ENCODE results near the gene ZRANB2. TPM values are rescaled to one million over a fixed set of nuclear protein-coding genes. Genes with fewer than 3 reads are reported as not detected.

ZRANB2 gene
- total and polyA plus RNA-seq, 9 of the 15 experiments (the other 6 are each of a cell fraction or from before 2014, with no cell fraction given), result 80.8 to 264 (median 157) TPM

DNA sequence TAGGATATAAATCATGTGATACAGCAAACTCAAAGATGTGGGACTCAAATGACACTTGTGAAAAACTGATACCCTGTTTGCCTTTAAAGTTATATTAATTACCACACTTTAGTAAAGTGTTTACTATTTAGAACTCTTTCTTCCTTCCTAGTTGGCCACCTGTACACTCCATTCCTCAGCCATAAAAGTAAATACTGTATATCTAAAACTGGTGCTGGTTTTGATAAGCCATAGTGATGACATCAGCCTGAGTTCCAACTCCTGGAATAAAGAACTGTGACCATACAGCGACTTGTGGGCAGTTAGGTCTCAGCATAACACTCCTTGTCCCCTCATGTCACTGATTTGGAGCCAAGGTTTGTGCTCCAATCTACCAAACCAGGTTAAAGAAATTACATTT lies 36.0 kb downstream of the ZRANB2 start (continued):
- TF ChIP-seq POLR2AphosphoS5 (IDR thresholded peaks at IDR 0.05; ENCODE audit: control insufficient read depth, insufficient read depth, low read depth, low read length) (peak; percentile 24; the same call in 1 of the 2 replicates), STAT5A (IDR thresholded peaks at IDR 0.05; ENCODE audit: borderline replicate concordance, low read length) (0 out of 2 replicates have a peak, but pooled peaks have one; percentile 5), HDAC1 (IDR thresholded peaks at IDR 0.05) (no peak), RBFOX2 (IDR thresholded peaks at IDR 0.05; ENCODE audit: low read depth, low read length) (0 out of 2 replicates have a peak, but pooled peaks have one; percentile 12), NFRKB (IDR thresholded peaks at IDR 0.05; ENCODE audit: low read depth) (no peak; the same call in 1 of the 2 replicates), BRF2 (IDR thresholded peaks at IDR 0.05; ENCODE audit: borderline replicate concordance, insufficient read depth, insufficient read length) (no peak), ZNF12 (CRISPR knock-in tag; IDR thresholded peaks at IDR 0.05) (no peak), TEAD2 (tag; IDR thresholded peaks at IDR 0.05) (no peak), JUN (IDR thresholded peaks at IDR 0.05; ENCODE audit: borderline replicate concordance, low read depth, low read length) (peak; percentile 79), JUN (CRISPR knock-in tag; IDR thresholded peaks at IDR 0.05; ENCODE audit: borderline replicate concordance) (no peak), ZMIZ1 (IDR thresholded peaks at IDR 0.05; ENCODE audit: low read depth in 2 of 2, low read length in 2 of 2) (no peak), ETV1 (tag; conservative IDR thresholded peaks at IDR 0.05; ENCODE audit: low read depth) (no peak), CTBP1 (IDR thresholded peaks at IDR 0.05; ENCODE audit: borderline replicate concordance) (no peak), CBFA2T3 (IDR thresholded peaks at IDR 0.05) (peak; percentile 46; the same call in 1 of the 2 replicates), MNT (conservative IDR thresholded peaks at IDR 0.05) (0 out of 4 replicates have a peak, but pooled peaks of 1 of the 2 experiments have one; percentile 19), TSC22D4 (tag; IDR thresholded peaks at IDR 0.05) (no peak), ZNF41 (CRISPR knock-in tag; conservative IDR thresholded peaks at IDR 0.05) (no peak), RBM14 (IDR thresholded peaks at IDR 0.05; ENCODE audit: borderline replicate concordance, insufficient read depth, low read depth, low read length) (no peak), TEAD4 (IDR thresholded peaks at IDR 0.05; ENCODE audit: low read length) (peak; percentile 49), TEAD4 (CRISPR knock-in tag; IDR thresholded peaks at IDR 0.05; ENCODE audit: borderline replicate concordance) (no peak)
- TF ChIP-seq, protein P1, sequence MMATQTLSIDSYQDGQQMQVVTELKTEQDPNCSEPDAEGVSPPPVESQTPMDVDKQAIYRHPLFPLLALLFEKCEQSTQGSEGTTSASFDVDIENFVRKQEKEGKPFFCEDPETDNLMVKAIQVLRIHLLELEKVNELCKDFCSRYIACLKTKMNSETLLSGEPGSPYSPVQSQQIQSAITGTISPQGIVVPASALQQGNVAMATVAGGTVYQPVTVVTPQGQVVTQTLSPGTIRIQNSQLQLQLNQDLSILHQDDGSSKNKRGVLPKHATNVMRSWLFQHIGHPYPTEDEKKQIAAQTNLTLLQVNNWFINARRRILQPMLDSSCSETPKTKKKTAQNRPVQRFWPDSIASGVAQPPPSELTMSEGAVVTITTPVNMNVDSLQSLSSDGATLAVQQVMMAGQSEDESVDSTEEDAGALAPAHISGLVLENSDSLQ (IDR thresholded peaks at IDR 0.05), result peak; percentile 45

Data from K562 (cell line).